ENCODE results near the gene ACACA. TPM values are rescaled to one million over a fixed set of nuclear protein-coding genes. Genes with fewer than 3 reads are reported as not detected.
A peak's percentile ranks its signal among the peaks of the same experiment; 100 is the strongest.

Gene ACACA
- total RNA-seq, 2 donors from 2014 or later, result 28.1 to 49.6 TPM

DNA sequence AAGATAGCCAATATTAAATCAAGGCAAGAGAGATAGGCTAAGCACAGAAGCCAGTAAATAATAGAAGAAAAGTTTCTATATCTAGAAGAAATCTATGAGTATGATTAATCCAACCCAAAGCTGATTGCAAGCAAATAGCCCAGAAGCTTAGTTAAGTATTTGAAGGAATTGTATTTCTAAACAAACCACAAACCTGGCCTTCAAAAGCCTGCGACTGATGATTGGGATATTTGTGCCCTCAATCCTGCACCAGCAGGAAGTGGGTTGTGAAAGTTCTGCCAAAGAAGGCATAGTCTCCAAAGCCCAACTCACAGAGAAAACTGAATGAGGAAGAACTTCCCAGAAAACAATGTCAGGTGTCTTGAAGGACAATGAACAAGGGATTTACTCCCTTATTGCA lies 145.3 kb downstream of the ACACA start:
- ATAC-seq (no peak), DNase-seq (no peak)

DNA sequence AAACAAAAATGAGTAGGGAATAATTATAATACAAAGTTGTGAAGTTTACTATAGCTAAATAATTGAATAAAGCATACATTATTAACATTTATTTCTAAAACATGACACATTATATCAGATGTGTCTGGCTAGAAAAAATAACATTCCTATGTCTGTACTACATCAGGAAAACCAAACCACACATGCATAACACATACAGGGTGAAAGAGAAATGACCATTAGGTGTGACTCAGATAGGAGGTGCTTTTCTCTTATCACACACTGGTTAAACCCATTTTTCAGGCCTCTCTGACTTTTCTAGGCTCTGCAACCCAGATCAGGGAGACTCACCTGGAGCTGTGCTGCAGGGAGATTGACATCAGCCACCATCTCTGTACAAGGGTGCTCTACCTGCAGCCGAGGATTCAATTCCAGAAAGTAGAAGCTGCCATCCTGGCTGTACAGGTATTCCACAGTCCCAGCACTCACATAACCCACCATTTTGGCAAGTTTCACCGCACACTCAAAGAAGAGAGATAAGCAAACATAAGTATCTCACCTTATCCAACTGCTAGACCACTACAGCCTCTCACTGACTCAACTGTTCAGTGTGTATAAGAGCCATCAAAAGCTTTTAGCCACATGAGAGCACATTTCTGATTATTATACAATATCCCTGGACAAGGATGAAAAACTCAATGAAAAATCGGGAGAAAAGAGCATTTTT lies 147.5 kb downstream of the ACACA start:
- ATAC-seq (no peak), DNase-seq (no peak)
- intact Hi-C loops (cut with DNase I), result no loop called here

More for the DNA sequence above, 145.3 kb downstream of the ACACA start:
- intact Hi-C loops (cut with DNase I), result no loop called here

GRCh38 chr17:37256627-37257026 lies 150.0 kb downstream of the ACACA start:
- intact Hi-C loops (cut with DNase I), result no loop called here
- no peak for DNase-seq
- no peak for ATAC-seq

- intact Hi-C loops (cut with DNase I), result no loop called here
- no peak for ATAC-seq
These were observed 151.2 kb downstream of the ACACA start for GRCh38 chr17:37255432-37255831.

GRCh38 chr17:37247825-37248224 lies 158.8 kb downstream of the ACACA start:
- intact Hi-C loops (cut with DNase I), result no loop called here
- ATAC-seq, result no peak
- no peak for DNase-seq

More at GRCh38 chr17:37255432-37255831, 151.2 kb downstream of the ACACA start:
- no peak for DNase-seq

DNA sequence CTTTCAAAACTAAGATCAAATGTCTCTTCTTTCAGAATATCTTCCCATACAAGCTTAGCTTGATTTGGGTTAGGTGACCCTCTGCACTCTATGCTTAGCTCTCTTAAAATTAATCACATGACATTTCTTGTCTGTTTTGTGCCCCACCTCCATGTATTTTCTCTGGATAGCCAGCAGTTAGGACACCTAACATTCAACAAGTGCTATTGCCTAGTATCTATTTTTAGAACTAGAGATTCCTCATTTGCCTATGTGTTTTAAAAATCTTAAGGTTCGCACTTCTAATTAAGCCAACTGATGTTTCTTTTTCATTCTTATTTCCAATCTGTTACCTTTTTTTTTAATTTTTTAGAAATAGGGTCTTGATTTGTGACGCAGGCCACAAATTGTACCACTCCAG lies 160.6 kb downstream of the ACACA start:
- ATAC-seq, result no peak
- DNase-seq, result no peak
- intact Hi-C loops (cut with DNase I), result no loop called here

GRCh38 chr17:37240381-37240780 lies 166.3 kb downstream of the ACACA start:
- no peak for ATAC-seq
- no peak for DNase-seq
- intact Hi-C loops (cut with DNase I), result no loop called here

- ATAC-seq, result peak; percentile 74 to 88
These were observed 166.8 kb downstream of the ACACA start for GRCh38 chr17:37239690-37240334.

DNA sequence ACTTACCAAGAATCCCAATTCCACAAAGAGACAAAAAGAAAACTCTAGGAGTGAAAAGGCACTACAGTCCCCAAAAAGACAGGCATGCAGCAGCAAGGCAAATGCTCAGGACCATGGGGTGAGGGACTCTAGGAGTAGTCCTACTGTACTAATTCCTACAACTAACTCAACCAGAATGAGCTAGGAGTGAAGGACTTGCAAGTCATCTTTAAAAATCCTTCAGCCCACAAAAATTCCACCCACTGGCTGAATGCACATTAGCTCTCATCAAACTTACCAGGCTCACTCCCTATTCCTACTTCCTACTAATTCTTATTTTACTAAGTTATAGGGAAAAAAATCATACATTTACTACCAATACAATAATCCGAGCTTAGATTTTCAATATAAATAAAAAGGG lies 172.5 kb downstream of the ACACA start:
- intact Hi-C loops (cut with DNase I), result loop anchor here in 1 of 2 donors (10.0 kb wide), 1 partner anchor 609 kb away; no protein-coding TSS in a partner anchor
- no peak for ATAC-seq
- DNase-seq, result no peak

More at GRCh38 chr17:37239690-37240334, 166.8 kb downstream of the ACACA start:
- intact Hi-C loops (cut with DNase I), result loop anchor here in 1 of 2 donors (10.0 kb wide), 1 partner anchor 615 kb away; no protein-coding TSS in a partner anchor
- no peak for DNase-seq

DNA sequence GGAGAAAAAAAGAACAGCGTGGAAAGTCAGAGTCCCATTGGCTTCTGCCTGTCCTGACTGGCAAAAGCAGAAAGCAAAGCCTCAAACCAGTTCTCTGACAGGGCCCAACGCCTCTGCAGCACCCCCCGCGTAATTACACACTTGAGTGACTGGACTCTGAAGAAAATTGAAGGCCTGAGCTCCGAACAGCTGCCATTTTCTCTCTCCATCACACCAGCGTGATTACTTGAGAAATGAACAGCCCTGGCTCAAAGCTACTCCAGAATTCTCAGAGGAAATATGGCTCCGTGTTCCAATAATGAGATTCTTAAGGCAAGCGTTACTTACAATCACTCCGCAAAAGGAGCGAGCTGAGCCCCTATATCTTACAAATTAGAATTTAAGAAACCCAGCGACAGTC lies 173.6 kb downstream of the ACACA start:
- no peak for ATAC-seq
- intact Hi-C loops (cut with DNase I), result loop anchor here in 1 of 2 donors (10.0 kb wide), 1 partner anchor 608 kb away; no protein-coding TSS in a partner anchor
- DNase-seq, result no peak

DNA sequence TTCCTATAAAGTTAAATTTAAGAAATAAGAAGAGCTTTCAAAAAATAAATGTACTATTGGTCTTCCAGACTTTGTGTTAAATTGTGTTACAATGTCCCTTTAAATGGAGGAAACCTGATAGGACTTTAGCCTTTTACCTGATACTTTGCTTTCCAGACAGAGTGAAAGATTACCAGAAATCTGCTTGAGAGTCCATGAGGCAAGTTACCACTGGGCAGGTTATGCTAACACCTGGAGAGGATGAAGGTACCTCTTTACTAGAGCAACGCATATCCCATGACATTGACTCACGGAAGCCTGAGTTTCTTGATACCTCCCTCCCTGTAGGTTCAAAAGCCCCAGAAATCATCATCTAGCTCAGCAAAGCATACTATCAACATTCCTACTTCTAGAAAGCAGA lies 174.7 kb downstream of the ACACA start:
- intact Hi-C loops (cut with DNase I), result loop anchor here in 1 of 2 donors (10.0 kb wide), 1 partner anchor 607 kb away; no protein-coding TSS in a partner anchor
- no peak for ATAC-seq
- no peak for DNase-seq

DNA sequence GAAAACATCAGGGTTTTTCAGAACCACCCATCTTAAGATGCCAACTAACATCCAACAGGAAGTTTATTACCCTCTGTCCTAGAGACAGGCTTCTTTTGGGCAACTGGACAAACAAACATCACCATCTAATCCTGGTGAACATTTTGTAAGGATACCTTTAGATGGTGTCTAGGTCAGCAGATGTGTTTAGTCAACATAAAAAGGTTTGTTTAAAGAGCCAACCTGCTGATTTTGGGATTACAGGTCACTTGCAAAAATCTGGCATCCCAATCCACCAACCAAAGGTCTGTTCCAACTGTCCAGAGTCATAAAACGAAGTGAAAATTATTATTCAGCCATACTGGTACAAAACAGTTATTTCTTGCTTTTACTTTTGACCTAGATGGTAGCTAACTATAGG lies 176.0 kb downstream of the ACACA start:
- DNase-seq, result no peak
- intact Hi-C loops (cut with DNase I), result loop anchor here in 1 of 2 donors (10.0 kb wide), 1 partner anchor 606 kb away; no protein-coding TSS in a partner anchor
- no peak for ATAC-seq

DNA sequence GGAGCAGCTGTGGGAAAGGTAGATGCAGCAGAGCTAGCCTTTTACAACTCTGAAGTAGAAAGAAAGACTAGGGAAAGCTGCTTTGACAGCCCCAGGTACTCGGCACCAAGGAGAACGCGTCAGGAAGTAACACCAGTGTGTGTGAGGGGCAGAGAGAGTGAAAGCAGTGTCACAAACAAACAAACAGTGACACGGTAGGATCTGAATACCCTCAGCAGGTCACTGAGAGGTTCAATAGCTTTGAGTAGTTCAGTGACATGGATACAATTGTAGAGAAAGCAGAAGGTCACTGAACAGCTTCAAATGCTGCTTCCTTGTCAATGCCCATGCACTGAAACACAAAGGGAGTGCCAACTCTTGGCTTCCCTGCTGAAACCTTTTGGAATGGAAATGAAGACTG lies 181.2 kb downstream of the ACACA start:
- DNase-seq (no peak), ATAC-seq (no peak)
- intact Hi-C loops (cut with DNase I), result no loop called here

DNA sequence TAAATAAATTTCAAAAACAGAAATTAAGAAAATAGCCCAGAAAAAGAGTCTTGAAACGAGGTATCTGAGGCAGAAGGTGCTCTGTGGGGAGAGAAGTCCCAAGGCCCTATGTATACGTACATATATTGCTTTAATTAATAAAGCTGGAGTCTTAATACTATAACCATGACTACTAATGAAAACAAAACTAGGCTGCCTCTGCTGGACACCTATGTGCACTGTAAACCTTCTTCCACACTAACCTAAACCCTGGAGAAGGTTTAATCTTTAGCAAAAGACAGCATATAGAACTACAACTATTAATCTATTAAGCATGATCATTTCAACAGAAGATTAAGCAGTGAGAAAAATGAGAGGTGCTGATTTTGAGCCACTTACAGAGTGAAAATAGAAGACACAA lies 184.8 kb downstream of the ACACA start:
- intact Hi-C loops (cut with DNase I), result no loop called here
- DNase-seq (no peak), ATAC-seq (no peak)

- DNase-seq (no peak), ATAC-seq (no peak)
- intact Hi-C loops (cut with DNase I), result no loop called here
These were observed 186.1 kb downstream of the ACACA start for GRCh38 chr17:37220607-37220953.

DNA sequence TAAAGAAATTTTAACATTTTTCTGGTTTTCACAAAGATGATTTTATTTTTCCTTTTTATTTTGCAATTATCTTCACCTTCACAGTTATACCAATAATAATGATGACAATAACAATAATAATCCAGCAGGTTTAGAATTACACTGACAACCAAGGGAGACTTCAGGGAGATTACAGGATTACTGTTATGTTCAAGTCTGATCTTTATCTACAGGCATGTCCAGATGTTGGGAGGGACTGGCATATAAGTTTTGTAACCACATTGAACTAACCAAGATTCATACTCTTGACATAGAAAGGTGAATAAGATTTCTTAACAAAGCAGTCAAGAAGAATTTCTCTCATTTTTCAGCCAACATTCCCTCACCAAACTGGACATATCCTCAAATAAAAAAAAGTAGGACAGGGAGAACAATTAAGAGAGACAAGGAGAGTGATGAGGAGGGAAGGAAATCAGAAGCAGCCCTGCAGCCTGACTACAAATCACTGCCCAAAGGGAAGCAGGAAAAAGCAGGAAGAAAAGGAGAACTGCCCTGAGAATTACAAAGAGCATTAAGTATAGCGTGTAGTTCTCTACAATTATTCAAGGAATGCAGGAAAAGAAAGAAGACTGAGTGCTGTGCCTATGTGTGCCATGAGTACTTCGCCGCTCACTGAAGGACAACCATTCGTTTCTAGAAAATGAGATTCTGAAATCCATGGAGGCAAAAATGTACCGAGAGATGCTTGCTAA lies 186.6 kb downstream of the ACACA start:
- no peak for DNase-seq
- no peak for ATAC-seq
- intact Hi-C loops (cut with DNase I), result no loop called here

- no peak for DNase-seq
- intact Hi-C loops (cut with DNase I), result no loop called here
- peak in 1 of 2 donors; percentile 43 for ATAC-seq
These were observed 187.8 kb downstream of the ACACA start for GRCh38 chr17:37218849-37219248.

DNA sequence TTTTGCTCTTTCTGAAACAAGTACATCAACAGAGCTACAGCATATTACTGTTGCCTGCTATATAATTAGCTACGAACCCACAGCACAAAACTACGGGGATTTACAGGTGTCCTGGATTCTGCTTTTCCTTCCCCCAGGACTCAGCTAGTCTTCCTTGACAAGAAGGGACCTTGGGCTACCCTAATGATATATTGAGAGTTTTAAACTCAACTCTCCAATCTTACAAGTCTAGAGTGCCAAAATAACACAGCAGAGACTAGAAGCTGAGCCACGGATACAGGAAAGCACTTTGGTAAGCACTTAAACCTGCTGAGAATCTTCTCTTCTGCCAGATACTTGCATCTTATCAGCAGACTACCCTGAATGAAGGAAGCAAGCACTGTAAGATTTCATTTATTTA lies 192.2 kb downstream of the ACACA start:
- ATAC-seq, result peak in 1 of 2 donors; percentile 16
- no peak for DNase-seq
- intact Hi-C loops (cut with DNase I), result no loop called here

- intact Hi-C loops (cut with DNase I), result no loop called here
- ATAC-seq (no peak), DNase-seq (no peak)
These were observed 192.7 kb downstream of the ACACA start for GRCh38 chr17:37213927-37214326.

DNA sequence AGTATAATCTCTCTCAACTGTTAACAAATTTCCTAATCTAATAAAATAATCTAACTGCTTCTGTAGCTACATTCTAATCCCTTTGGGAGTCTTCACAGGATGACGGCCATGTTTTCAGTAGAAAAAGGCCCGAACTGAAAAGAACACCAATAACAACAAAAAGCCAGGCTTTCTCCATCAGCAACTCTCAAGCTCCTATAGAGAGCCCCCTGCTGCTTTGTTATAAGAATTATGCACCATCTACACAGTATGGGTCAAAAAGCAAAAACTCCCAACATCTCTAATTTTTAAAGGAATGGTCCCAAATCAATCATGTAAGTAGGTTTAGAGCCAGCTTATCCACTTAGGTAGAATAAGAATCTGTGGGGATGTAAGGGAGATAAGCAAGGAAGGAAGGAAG lies 194.5 kb downstream of the ACACA start:
- ATAC-seq, result no peak
- no peak for DNase-seq
- intact Hi-C loops (cut with DNase I), result no loop called here
